Stimulated activated CD8-positive, alpha-beta memory T cell treated with anti-CD3 and anti-CD28 coated beads, Interleukin-7, amount 100 ng/mL, for 48 hours (primary cell): ENCODE data around the gene NQO2.
"Not testable (repeated sequence)": the region's sequence is repeated elsewhere in the genome, so short reads cannot be mapped to it uniquely, and the experiment has no call there.

Experiments used
- DNase-seq, 2 donors: peaks; one replicate each; pipeline ENCODE4 v3.0.0-alpha.2; 2020; ENCODE audit warnings: low read depth in 1 of 2; ENCODE audit errors: extremely low read depth in 1 of 2

Gene NQO2

DNA sequence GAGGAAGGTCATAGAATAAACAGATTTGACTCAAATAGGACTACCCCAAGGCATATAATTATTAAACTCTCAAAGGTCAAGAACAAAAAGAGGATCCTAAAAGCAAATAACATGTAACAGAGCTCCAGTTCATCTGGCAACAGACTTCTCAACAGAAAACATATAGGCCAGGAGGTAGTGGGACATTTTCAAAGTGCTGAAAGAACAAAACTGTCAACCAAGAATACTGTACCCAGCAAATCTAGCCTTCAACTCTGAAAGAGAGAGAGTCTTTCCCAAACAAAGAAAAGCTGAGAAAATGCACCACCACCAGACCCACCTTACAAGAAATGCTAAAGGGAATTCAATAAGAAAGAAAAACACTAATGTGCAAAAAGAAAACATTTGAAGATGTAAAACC, 11.9 kb downstream of the NQO2 start:
- no peak for DNase-seq

DNA sequence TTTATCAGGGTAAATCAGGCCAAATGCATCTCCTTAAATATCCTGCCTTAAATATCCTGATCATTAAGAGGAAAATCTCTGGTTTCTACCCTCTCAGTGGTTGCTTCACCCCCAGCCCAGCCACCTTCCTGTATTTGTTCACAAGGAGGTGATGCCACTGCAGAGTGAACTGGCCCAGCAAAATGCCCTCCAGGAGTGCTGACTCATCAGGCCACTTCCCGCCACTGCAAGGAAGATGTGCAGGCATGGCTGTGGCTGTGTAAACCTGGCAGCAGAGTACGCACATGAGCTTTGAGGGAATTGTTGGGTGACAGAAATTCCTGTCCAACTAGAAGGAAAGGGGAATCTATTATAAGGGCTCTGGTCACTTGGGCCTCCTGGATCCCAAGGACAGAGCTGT, 13.8 kb downstream of the NQO2 start:
- no peak for DNase-seq

DNA sequence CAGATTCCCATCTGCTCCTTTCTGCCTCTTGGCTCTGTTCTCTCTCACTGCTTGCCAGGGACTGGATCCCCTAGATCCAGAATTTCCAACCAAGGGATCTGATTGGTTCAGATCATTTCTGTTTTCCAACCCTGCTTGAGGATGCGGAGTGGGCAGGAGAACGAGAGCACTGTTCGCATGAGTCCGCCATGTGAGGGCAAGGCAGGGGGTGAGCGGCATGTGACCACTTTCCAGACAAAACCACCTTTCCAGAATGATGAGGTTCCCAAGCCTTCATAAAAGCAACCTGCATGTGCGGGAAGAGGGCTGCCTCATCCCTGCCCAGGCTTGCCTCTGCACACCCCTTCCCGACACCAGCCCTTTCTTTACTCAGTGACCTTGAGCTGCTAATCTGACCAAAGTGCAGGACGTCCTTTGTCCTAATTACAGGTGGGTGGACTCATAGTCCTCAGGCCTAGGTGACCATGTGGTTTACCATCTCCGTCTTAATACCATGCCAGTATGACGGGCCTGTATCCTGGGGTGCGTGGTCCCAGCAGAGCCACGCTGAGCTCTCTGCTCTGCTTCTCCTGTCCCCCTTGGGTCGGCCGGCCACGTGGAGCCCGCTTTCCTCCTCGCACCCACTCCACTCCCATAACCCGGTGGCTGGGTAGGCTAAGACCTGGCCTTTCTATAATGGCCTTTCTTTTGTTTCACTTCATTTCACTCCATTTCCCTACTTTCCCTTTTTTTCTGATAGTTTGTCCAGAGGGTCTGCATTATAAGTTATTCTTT, 14.4 kb downstream of the NQO2 start:
- DNase-seq = no peak

DNA sequence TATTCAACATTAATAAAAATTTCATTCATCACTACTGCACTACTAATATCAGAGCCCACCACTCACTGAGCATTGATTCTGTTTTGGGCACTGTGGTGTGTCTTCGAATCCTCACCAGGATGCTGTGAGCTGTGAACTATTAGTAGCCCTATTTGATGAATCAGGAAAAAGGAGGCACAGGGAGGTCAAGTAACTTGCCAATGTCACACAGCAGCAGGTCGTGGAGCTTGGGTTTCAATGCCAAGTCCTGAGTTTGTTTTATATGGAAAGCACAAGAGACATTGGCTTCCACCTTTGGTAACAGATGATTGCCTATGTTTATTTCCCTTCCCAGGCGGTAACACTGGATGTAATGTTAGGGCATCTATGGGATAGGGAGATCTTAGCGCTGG, 15.0 kb downstream of the NQO2 start:
- DNase-seq = no peak

DNA sequence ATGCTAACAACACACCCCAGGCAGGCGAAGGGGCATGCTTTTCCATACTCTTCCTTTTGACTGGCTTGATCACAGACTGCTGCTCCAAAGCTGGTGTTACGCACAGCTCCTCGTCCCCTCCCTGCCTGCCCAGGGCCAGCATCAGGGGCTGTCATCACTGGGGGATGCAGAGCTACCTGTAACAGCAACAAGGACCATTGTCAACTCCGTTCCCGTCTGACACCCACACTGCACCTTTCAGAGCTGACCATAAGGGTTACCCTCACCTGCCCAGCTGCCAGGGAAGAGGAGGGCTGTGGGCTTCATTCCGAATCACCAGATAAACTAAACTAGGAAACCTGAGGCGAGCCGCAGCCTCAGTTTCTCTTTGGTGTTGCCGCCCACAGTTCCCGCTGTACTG, 15.4 kb downstream of the NQO2 start:
- no peak for DNase-seq

DNA sequence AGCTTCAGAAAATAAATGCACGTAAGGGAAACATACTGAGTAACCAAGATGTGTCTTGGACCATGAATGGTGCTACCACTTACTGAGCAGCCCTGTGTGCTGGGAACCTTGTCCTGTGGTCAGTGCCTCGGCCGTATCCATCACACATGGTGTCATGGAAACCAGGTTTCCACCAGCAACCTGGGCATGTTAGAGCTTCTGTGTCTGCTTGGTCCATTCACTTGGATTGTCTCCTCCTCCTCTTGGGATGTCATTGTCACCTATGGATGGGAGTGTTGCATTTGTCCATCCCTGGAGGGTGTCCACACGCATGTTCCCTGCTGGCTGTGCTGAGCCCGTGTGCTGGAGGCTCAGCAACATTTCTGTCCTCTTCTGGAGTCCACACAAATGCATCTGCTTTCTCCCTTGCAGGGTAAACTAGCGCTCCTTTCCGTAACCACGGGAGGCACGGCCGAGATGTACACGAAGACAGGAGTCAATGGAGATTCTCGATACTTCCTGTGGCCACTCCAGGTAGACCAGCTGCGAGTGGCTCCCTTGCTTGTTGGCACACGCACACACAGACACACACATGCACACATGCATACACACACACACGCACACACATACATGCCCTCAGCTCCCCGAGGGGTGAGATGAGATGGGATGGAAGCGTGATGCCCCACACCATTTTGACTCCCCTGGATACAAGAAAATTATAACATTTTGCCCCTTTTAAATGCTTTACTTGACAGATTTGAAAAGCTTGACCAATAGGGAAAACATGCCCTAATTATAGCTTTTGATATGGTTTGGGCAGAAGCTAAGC, 17.0 kb downstream of the NQO2 start:
- DNase-seq = no peak

DNA sequence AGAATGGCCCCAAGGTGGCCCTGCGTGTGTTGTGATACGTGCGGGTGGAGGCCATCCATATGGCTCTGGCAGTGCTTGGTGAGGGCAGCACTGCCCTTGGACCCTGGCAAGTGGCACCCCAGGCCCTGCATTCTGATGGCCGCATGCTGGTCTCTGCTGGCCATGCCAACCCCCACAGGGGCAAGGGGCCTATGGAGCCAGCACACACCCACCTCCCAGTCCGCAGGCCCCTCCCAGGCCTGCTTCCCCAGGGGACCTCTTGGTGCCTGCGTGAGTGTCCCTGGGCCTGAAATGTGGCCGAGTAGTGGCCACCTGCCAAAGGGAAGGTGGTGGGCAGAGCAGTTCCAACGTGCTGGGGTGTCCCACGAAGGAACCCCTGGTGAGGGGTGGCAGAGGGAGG, 17.6 kb downstream of the NQO2 start:
- no peak for DNase-seq

DNA sequence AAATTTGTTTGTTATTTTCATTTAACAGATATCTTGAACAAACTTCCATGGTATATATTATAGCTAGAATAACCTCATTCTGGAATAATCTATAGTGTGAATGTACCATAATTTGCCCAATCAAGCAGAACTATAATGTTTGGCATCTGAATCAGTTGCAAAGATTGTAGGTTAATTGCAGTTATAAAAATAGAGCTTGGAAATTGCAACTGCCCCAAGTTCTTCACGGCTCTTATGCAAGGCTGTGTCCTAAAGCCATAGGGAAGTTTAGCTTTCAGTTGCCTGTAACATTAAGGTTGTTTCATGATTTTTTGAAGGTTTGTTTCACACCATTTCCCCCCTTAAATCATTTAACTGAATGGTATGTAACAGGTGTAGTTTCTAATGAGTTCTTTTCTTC, 19.4 kb downstream of the NQO2 start:
- no peak for DNase-seq

DNA sequence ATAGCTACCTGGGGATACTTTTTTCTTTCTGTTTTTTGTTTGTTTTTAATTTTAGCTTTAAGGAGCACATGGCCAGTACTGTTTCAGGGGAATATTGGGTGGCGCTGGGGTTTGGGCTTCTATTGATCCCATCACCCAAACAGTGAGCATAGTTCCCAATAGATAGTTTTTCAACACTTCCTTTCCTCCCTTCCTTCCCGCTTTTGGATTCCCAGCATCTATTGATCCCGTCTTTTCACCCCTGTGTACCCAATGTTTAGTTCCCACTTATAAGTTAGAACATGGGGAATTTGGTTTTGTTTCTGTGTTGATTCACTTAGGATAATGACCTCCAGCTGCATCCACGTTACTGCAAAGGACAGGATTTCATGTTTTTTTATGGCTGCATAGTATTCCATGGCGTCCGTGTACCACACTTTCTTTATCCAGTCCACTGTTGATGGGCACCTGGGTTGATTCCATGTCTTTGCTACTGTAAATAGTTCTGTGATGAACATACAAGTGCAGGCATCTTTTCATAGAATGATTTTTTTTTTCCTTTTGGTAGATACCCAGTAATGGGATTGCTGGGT, 20.1 kb downstream of the NQO2 start:
- no peak for DNase-seq

DNA sequence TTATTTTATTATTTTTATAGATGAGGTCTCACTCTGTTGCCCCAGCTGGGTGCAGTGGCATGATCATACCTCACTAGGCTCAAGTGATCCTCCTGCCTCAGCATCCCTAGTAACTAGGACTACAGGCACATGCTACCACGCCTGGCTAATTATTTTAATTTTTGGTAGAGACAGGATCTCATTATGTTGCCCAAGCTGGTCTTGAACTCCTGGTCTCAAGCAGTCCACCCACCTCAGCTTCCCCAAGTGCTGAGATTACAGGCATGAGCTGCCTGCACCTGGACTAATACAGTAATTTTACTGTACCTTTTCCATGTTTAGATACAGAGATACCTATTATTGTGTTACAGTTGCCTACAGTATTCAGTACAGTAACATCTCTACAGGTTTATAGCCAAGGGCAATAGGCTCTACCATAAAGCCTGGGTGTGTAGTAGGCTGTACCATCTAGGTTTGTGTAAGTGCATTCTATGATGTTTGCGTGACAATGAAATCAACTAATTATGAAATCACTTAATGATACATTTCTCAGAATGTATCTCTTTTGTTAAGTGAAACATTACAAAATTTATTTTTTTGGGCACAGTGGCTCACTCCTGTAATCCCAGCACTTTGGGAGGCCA, 21.4 kb downstream of the NQO2 start:
- DNase-seq = not testable (repeated sequence)

DNA sequence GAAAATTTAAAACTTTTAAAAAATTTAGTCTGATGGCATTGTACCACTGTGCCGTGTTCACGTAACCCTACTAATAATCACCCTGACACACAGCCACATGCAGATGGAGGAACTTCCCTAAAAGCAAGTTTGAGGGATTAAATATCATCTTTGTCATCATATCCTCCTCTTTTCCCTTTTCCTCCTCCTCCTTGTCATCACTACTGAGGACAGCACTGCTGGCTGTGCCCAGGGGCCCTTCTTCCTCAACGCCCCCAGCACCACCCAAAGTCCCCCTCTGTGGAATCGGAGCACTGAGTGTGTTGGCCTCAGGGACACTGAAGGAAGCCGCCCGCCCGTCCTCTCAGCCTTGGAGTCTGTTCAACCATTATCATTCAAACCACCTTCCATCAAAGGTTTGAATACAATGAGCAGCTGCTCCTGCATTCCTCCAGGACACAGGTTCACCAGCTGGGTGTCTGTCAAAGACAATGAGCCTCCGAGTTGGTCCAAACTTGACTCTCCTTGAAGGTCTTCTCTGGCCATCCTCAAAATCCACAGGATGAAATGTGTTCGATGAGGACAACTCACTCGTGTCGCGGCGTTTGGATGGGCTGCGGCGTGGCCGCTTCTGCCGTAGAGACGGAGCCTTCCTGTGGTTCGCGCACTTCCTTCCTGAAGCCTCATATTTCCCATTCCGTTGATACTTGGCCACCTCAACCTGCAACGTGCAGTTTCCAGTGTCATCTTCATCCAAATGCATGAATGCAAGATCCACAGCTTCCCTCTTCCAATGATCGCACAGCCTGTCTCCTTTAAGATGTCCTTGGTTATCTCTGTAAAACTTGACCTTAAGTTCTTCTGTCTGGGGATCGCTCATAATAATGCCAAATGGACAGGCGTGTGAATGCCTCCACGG, 23.3 kb downstream of the NQO2 start:
- no peak for DNase-seq

DNA sequence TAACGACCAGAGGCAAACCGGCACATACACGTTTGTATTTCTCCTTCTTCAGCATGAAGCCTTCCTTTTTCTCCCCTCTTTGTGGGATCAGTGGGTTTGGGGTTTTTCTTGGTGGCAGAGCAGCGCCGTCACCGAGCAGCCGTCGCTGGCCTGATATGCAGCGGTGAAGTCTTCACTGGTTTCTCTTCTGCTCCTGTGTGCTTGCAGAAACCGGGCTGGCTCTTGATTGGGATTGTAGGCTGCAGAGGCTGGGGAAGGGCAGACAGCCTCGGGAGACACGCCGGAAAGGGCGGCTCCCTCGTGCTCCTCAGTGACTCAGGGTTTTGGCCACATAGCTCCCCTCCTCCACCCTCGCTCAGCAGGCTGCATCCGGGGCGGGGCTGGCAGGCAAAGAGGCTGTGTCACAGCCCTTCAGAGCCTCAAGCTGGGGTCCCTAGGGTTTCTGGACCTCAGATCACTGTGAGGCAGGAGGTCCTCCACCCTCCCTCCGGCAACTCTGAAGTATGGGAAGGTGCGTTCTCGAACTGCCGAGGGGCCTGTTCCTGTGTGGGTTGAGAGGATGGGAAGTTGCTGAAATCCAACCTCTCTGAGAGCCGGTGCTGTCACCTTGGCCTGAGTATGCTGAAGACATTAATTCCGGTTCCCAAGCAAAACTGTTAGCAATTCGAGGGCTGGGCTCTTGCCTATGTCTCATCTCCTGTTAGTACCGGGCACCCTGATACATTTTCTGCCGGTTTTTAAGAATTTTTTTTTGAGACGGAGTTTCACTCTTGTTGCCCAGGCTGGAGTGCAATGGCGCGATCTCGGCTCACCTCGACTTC, 24.2 kb downstream of the NQO2 start:
- peak; percentile 73 to 90 for DNase-seq

DNA sequence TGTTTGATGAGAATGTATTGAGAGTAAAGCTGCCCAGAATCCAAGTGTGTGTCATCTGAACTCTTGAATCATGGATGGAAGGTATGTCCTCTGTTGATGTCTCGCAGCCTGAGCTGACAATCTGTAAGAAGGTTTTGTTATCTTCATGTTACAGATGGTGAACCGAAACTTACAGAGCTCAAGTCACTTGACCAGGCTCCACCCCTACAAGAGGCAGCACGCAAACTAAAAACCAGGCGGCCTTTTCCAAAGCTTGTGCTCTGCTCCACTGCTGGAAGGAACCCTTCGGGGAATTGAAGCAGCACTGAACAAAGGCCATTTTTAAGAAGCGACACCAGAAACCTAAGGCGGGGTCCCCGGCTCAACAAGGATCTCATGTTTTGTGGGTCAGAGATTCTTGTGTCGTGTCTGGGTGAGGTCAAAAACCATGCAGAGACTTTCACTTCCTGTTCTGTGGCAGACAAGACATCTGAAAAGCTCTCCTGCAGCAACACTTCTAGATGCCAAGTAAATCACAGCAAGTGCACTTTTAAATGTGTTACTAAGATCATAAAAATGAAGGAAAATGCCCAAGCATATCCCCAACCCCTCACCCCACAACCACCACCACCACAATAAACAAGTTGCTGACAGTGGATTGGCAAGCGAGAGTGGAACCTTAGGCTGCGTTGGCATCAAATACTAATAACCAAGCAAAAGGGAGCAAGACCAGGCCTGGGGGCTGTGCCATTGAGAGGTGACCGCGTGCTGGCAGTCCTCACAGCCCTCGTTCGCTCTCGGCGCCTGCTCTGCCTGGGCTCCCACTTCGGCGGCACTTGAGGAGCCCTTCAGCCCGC, 27.3 kb downstream of the NQO2 start:
- no peak for DNase-seq

DNA sequence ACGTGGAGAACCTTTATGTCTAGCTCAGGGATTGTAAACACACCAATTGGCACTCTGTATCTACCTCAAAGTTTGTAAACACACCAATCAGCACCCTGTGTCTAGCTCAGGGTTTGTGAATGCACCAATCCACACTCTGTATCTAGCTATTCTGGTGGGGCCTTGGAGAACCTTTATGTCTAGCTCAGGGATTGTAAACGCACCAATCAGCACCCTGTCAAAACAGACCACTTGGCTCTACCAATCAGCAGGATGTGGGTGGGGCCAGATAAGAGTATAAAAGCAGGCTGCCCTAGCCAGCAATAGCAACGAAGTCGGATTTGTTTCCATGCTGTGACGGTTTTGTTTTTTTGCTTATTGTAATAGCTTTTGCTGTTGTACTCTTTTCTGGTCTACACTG, 28.5 kb downstream of the NQO2 start:
- not testable (repeated sequence) for DNase-seq

DNA sequence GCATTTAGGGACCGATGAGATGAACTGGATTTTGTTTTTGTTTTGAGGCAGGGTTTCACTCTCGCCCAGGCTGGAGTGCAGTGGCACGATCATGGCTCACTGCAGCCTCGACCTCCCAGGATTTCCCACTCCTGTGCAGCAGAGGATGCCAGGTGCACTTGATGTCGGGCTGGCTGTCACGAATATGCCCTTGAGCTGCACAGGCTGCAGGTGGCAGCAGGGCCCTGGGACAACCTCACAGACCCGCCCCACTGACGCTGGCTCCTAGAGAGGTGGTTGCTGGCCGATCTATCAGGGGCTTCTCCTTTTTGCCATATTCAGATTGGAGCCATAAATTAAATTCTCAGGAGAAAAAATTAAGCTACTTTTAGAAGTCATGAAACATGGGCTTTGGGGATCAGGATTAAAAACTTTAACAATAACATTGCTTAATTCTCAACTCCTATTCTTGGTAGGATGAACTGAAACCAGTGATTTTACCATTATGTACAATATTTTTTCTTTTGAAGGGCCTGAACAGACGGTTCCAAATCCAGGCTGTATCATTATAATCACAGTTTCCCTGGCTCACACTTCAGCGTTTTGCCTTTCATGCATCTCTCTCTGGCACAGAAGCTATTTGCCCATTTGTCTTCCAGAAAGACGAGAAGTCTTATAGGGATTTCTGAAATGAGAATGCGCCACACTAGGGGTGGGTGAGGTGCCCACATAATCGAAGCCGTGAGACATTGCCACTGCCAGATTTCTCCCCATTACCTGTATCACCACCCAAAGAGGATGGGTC, 32.4 kb downstream of the NQO2 start:
- DNase-seq = no peak

DNA sequence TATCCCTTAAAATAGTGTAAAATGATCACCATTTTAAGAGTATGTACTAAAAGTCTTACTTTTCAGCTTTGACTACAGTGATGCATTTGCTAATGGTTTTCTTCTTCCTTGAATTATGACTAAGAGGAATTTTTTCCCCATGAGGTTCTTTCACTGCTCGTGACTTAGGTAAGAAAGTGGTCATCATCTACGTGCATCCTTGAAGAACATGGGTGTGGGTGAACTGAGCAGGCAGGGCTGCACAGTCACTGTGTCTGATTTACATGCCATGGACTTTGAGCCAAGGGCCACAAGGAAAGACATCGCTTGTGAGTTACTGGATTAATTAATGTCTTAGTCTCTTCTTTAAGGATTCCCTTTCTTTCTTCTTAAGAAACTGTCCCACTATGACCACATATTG, 33.3 kb downstream of the NQO2 start:
- no peak for DNase-seq

DNA sequence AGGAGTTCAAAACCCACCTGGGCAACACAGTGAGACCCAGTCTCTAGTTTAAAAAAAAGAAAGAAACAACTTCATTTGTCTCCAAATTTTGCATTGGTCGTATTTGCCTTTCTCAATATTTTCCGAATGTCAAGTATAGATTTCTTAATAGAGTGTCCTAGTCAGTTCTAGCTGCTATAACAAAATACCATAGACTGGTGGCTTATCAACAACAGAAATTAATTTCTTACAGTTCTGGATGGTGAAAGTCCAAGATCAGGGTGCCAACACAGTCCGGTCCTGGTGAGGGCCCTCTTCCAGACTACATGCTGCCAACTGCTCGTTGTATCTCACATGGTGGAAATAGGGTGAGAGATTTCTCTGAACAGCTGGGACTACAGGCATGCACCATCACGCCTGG, 34.0 kb downstream of the NQO2 start:
- no peak for DNase-seq

DNA sequence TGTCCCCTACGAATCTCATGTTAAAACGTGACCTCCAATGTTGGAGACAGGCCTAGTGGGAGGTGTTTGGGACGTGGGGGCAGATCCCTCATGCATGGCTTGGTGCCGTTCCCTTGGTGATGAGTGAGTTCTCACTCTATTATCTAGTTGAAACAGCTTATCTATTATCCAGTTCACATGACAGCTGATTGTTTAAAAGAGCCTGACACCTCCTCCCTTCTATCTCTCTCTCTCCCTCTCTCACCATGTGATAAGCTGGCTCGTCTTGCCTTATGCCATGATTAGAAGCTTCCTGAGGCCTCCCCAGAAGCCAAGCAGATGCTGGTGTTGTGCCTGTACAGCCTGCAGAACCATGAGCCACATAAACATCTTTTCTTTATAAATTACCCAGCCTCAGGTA, 35.7 kb downstream of the NQO2 start:
- no peak for DNase-seq
